OCI-LY3 (cell line): ENCODE measurements around the gene ADGRB3.

ENCODE experiments used
- H2AFZ ChIP-seq: fragments of 200-600, 300-600 bp; shearing (Covaris generic); 2 replicates; pipeline ENCODE4 v1.6.0; 2014; ENCODE audit warnings: antibody characterized with exemption, low read depth, low read length
- H3K27ac ChIP-seq: fragments of 200-600, 300-600 bp; sonication (generic); 2 replicates; pipeline ENCODE4 v1.5.1; 2014; ENCODE audit warnings: mild to moderate bottlenecking, low read length, moderate library complexity, mixed read lengths
- H3K27me3 ChIP-seq: fragments of 200-600, 300-600 bp; sonication (generic); 2 replicates; pipeline ENCODE4 v1.6.1; 2014; ENCODE audit warnings: low read depth, low read length, mixed read lengths
- H3K36me3 ChIP-seq: fragments of 200-600, 300-600 bp; sonication (generic); replicated peaks from 2 replicates; pipeline ENCODE3; 2014; ENCODE audit warnings: low read depth, low read length, mixed read lengths
- H3K4me1 ChIP-seq: fragments of 300-600, 200-600 bp; sonication (generic); 2 replicates; pipeline ENCODE4 v1.6.1; 2014; ENCODE audit warnings: low read length, mixed read lengths
- H3K4me2 ChIP-seq: fragments of 200-600, 300-600 bp; sonication (generic); 2 replicates; pipeline ENCODE4 v1.6.1; 2014; ENCODE audit warnings: low read length, mixed read lengths
- H3K4me3 ChIP-seq: fragments of 300-600, 200-600 bp; sonication (generic); 2 replicates; pipeline ENCODE4 v1.5.1; 2014; ENCODE audit warnings: antibody characterized with exemption, mild to moderate bottlenecking, low read length, moderate library complexity
- H3K79me2 ChIP-seq: fragments of 300-600, 200-600 bp; shearing (Covaris generic); 2 replicates; pipeline ENCODE4 v1.6.1; 2014; ENCODE audit warnings: mild to moderate bottlenecking, low read length, mixed read lengths
- H3K9ac ChIP-seq: fragments of 300-600, 200-600 bp; shearing (Covaris generic); 2 replicates; pipeline ENCODE4 v1.6.0; 2014; ENCODE audit warnings: mild to moderate bottlenecking, low read length, moderate library complexity
- H3K9me3 ChIP-seq: fragments of 200-600, 300-600 bp; shearing (Covaris generic); 2 replicates; pipeline ENCODE4 v1.6.1; 2014; ENCODE audit warnings: low read length, mixed read lengths; ENCODE audit not compliant: insufficient read depth
- H4K20me1 ChIP-seq: fragments of 200-600, 300-600 bp; sonication (generic); 2 replicates; pipeline ENCODE4 v1.6.1; 2016; ENCODE audit warnings: low read length, mixed read lengths; ENCODE audit not compliant: insufficient read depth
- EZH2phosphoT487 ChIP-seq: fragments of 200-600 bp; shearing (Covaris generic); IDR thresholded peaks from 2 replicates; pipeline ENCODE4 v1.6.1; 2018; ENCODE audit warnings: antibody characterized with exemption, mixed run types, low read depth
- TF ChIP-seq, protein P1 (sequence below): fragments of 200-600, 300-600 bp; sonication (generic); IDR thresholded peaks from 2 replicates; pipeline ENCODE4 v1.5.1; 2014; ENCODE audit warnings: antibody characterized with exemption, low read length, low read depth

ADGRB3 gene

DNA sequence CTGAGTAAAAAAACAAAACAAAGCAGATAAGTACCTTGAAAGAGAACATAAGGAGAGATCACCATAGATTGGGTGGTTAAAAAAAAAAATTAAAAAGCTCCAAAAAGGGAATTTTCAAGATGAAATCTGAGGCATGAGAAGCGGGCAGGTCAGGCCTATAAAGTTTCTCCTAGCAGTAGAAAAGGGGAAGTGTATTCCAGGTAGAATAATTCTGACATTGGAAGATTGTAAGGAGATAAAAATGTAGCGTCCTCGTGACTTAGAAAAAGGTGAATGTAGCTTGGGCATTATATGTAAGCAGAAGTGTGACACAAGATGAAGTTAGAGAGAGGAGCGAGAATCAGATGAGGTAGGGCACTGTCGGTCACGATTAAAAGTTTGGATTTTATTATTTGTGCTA is 9.1 kb upstream of the ADGRB3 start:
- Histone ChIP-seq H3K27me3 (no peaks in the 10 kb centered on the region), H3K9me3 (no peaks in the 10 kb centered on the region), H3K36me3 (no peaks in the 10 kb centered on the region), H4K20me1 (no peaks in the 10 kb centered on the region), H3K27ac (no peak overlapping the region), H2AFZ (no peak overlapping the region), H3K79me2 (no peaks in the 10 kb centered on the region), H3K9ac (no peak overlapping the region), H3K4me1 (peaks cover 4% of the 10 kb centered on the region), H3K4me2 (no peak overlapping the region), H3K4me3 (no peak overlapping the region)
- no peak for TF ChIP-seq EZH2phosphoT487
- TF ChIP-seq, protein P1, sequence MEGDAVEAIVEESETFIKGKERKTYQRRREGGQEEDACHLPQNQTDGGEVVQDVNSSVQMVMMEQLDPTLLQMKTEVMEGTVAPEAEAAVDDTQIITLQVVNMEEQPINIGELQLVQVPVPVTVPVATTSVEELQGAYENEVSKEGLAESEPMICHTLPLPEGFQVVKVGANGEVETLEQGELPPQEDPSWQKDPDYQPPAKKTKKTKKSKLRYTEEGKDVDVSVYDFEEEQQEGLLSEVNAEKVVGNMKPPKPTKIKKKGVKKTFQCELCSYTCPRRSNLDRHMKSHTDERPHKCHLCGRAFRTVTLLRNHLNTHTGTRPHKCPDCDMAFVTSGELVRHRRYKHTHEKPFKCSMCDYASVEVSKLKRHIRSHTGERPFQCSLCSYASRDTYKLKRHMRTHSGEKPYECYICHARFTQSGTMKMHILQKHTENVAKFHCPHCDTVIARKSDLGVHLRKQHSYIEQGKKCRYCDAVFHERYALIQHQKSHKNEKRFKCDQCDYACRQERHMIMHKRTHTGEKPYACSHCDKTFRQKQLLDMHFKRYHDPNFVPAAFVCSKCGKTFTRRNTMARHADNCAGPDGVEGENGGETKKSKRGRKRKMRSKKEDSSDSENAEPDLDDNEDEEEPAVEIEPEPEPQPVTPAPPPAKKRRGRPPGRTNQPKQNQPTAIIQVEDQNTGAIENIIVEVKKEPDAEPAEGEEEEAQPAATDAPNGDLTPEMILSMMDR = no peak

DNA sequence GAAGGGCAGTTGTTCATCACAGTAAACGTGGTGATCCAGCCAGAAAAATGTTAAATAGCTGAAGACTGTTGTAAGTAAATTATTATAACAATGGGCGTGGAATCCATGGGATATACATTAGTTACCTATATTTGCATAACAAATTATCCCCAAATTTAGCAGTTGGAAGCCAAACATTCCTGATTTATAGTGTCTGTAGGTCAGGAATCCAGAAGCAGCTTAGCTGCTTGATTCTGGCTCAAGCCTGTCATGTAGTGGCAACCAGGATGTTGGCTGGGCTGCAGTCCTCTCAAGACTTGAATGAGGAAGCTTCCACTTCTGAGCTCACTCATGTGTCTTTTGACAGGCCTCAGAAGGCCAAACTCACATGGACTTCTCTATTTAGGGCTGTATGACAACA is 6.9 kb upstream of the ADGRB3 start:
- Histone ChIP-seq H3K9me3 (no peaks in the 10 kb centered on the region), H3K4me2 (no peak overlapping the region), H3K4me1 (no peaks in the 10 kb centered on the region), H3K27me3 (no peaks in the 10 kb centered on the region), H3K36me3 (no peaks in the 10 kb centered on the region), H3K27ac (no peak overlapping the region), H3K79me2 (no peaks in the 10 kb centered on the region), H2AFZ (0 out of 2 replicates have a peak overlapping the region, but pooled peaks have one; percentile 16), H3K4me3 (no peak overlapping the region), H3K9ac (no peak overlapping the region), H4K20me1 (no peaks in the 10 kb centered on the region)
- TF ChIP-seq EZH2phosphoT487 = no peak
- TF ChIP-seq, protein P1 = no peak

DNA sequence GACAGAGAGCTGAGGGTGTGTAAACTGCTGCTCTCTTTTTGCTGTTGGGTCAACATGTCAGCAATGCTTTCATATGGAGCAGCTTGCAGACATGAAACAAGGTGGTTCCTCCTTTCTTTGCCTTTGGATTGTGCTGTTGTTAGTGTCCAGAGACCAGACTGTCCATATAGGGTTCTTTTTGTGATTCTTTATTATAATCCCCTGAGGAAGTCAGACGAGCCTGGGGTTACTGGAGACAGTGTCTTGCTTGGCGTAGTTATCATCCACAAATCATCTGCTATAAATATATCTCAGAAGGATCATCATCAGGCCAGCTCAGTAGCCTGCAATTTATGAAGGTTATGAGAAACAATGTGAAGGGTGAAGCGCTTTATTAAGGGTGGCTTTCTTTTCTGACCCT is 2.3 kb upstream of the ADGRB3 start:
- no peaks in the 10 kb centered on the region for H3K36me3 ChIP-seq
- no peaks in the 10 kb centered on the region for H3K9me3 ChIP-seq
- no peak overlapping the region for H3K27ac ChIP-seq
- H3K79me2 ChIP-seq = no peaks in the 10 kb centered on the region
- 0 out of 2 replicates have a peak, but pooled peaks cover 6% of the 10 kb centered on the region for H3K27me3 ChIP-seq
- no peak overlapping the region for H3K9ac ChIP-seq
- no peaks in the 10 kb centered on the region for H4K20me1 ChIP-seq
- no peak overlapping the region for H3K4me2 ChIP-seq
- H3K4me3 ChIP-seq = no peak overlapping the region
- H2AFZ ChIP-seq = no peak overlapping the region
- TF ChIP-seq, protein P1 = no peak
- TF ChIP-seq EZH2phosphoT487 = no peak
- H3K4me1 ChIP-seq = peaks cover 10% of the 10 kb centered on the region

DNA sequence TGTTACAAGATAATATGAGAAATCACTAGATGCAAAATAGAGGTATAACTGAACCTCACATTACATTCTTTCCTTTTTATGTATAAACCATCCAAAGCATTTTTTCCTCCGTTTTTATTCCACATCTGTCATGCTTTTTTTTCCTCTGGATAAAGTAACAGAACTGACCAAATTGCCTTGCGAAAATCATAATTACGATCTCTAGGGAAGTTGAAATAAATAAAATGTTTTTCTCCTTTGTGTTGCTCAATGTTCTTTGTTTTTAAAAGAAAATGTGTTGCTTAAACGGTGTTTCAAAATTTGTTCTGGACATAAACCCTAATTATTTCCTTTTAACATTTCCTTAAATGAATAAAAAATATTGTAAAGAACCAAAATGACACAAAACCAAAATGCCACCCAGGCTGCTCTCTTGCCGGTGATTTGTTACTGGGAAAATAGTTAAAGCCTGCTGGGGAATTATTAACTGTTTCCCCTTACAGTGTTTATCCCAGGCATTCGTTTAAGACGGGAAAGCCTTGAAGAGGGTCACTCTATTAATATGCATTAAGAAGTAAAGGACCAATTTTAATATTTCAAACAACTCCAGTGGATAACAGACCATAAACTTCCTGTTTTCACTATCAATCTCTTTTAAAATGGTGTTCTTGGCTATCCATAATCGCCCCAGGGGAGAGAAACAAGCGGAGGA is 1.7 kb upstream of the ADGRB3 start:
- no peak overlapping the region for H3K27ac ChIP-seq
- peaks cover 10% of the 10 kb centered on the region for H3K4me1 ChIP-seq
- H4K20me1 ChIP-seq = no peaks in the 10 kb centered on the region
- no peak overlapping the region for H3K9ac ChIP-seq
- H3K79me2 ChIP-seq = no peaks in the 10 kb centered on the region
- no peak overlapping the region for H3K4me3 ChIP-seq
- 0 out of 2 replicates have a peak, but pooled peaks cover 6% of the 10 kb centered on the region for H3K27me3 ChIP-seq
- no peak overlapping the region for H3K4me2 ChIP-seq
- TF ChIP-seq EZH2phosphoT487 = no peak
- TF ChIP-seq, protein P1 = no peak
- no peaks in the 10 kb centered on the region for H3K9me3 ChIP-seq
- H2AFZ ChIP-seq = no peak overlapping the region
- H3K36me3 ChIP-seq = no peaks in the 10 kb centered on the region
